Measurements from ENCODE around the gene CD79B. TPM values are rescaled to one million over a fixed set of nuclear protein-coding genes. Genes with fewer than 3 reads are reported as not detected.

The CD79B gene
- total RNA-seq, 1 donor from 2014 or later = not detected

DNA sequence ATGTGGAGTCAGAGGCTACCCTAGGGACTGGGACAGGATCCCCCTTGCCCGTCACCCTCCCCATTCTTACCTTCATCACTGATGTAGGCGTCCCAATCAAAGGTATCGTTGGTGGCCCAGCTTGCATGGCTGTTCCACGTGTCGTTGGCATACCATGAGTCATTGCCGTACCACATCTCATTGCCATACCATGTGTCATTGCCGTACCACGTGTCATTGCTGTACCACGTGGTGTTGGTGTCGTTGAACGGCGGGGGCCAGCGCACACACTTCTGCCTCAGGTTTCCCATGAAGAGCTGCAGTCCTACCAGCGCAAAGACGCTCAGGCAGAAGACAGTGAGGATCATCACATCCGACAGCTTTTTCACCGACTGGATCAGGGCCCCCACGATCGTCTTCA is 35.8 kb upstream of the CD79B start:
- Mint-ChIP-seq H3K4me3 (no peak overlapping the region), H3K27ac (no peak overlapping the region), H3K36me3 (no peaks in the 10 kb centered on the region), H3K27me3 (ENCODE audit: insufficient read depth, low read depth) (peaks cover 7% of the 10 kb centered on the region), H3K4me1 (peaks cover 3% of the 10 kb centered on the region), H3K9me3 (no peaks in the 10 kb centered on the region)
- Histone ChIP-seq H3K9me3 (ENCODE audit: low read depth) (no peaks in the 10 kb centered on the region), H3K79me2 (ENCODE audit: low read depth) (no peaks in the 10 kb centered on the region), H3K4me3 (no peak overlapping the region), H3K9ac (no peak overlapping the region), H3K4me2 (no peak overlapping the region), H3K4me1 (no peaks in the 10 kb centered on the region), H3F3A (ENCODE audit: low read depth) (no peaks in the 10 kb centered on the region), H3K27ac (no peak overlapping the region), H3K27me3 (no peaks in the 10 kb centered on the region), H4K20me1 (ENCODE audit: low read depth) (no peaks in the 10 kb centered on the region), H3K36me3 (no peaks in the 10 kb centered on the region), H2AFZ (replicated peaks) (no peak overlapping the region)
- TF ChIP-seq EZH2phosphoT487 (IDR thresholded peaks at IDR 0.05) (no peak), EZH2 (IDR thresholded peaks at IDR 0.05) (no peak)
- TF ChIP-seq, protein P1, sequence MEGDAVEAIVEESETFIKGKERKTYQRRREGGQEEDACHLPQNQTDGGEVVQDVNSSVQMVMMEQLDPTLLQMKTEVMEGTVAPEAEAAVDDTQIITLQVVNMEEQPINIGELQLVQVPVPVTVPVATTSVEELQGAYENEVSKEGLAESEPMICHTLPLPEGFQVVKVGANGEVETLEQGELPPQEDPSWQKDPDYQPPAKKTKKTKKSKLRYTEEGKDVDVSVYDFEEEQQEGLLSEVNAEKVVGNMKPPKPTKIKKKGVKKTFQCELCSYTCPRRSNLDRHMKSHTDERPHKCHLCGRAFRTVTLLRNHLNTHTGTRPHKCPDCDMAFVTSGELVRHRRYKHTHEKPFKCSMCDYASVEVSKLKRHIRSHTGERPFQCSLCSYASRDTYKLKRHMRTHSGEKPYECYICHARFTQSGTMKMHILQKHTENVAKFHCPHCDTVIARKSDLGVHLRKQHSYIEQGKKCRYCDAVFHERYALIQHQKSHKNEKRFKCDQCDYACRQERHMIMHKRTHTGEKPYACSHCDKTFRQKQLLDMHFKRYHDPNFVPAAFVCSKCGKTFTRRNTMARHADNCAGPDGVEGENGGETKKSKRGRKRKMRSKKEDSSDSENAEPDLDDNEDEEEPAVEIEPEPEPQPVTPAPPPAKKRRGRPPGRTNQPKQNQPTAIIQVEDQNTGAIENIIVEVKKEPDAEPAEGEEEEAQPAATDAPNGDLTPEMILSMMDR (IDR thresholded peaks at IDR 0.05) = no peak
- no peak for DNase-seq (ENCODE audit: low spot score)

DNA sequence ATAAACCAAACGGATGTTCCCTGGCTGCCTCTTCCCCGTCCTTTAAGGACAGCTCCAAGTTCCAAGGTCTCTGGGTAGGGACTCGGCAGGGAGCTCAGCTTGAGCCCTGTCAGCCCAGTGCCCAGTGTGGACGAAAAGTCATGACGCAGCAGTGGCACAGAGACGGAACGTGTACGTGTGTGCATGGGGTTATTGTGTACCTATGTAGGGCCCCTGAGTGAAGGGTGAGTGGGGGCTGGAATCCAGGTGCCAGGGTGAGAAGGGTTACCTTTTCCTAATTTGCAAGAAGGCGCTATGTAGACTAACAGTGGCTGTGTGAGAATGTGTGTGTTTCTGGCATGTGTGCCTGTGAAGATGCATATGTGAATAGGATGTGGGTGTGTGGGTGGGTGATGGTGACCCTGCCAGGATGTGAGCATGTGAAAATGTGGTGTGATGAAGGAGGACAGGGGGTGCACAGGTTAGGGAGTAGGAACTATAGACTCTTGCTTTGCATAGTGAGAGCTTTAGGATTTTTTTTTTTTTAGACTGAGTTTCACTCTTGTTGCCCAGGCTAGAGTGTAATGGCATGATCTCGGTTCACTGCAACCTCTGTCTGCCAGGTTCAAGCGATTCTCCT is 34.6 kb upstream of the CD79B start:
- H3K9ac ChIP-seq = no peak overlapping the region
- H3K36me3 Mint-ChIP-seq = no peaks in the 10 kb centered on the region

DNA sequence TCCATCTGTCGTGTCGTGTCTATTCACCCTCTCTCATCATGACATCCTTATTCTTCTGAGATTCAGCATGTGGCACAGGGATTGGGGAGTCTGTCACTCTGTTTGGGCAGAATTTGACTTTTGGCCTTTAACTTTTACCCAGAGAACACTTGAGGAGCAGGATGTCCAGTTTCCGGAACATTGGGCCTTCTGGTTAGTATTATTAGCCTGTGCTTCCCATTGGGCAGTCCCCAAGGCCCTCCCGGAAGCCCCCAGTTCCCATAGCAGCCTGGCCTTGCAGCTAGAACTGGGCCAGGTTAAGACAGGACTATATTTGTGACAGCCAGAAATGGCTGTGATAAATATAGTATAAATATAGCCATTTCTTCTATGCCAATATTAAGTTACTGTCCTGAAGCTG is 31.0 kb upstream of the CD79B start:
- Mint-ChIP-seq H3K4me1 (peaks cover 12% of the 10 kb centered on the region), H3K27me3 (ENCODE audit: insufficient read depth, low read depth) (peaks cover 9% of the 10 kb centered on the region), H3K9me3 (no peaks in the 10 kb centered on the region), H3K4me3 (no peak overlapping the region), H3K27ac (peak overlapping the region; percentile 0), H3K36me3 (no peaks in the 10 kb centered on the region)
- Histone ChIP-seq H3K9ac (no peak overlapping the region), H3K27ac (no peak overlapping the region), H3F3A (ENCODE audit: low read depth) (peaks cover 17% of the 10 kb centered on the region), H2AFZ (replicated peaks) (no peak overlapping the region), H3K27me3 (no peaks in the 10 kb centered on the region), H3K4me1 (peaks cover 23% of the 10 kb centered on the region), H3K4me3 (no peak overlapping the region), H3K36me3 (no peaks in the 10 kb centered on the region), H4K20me1 (ENCODE audit: low read depth) (no peaks in the 10 kb centered on the region), H3K4me2 (no peak overlapping the region), H3K79me2 (ENCODE audit: low read depth) (no peaks in the 10 kb centered on the region), H3K9me3 (ENCODE audit: low read depth) (no peaks in the 10 kb centered on the region)
- no peak for DNase-seq (ENCODE audit: low spot score)
- TF ChIP-seq EZH2phosphoT487 (IDR thresholded peaks at IDR 0.05) (no peak), EZH2 (IDR thresholded peaks at IDR 0.05) (no peak)
- TF ChIP-seq, protein P1 (IDR thresholded peaks at IDR 0.05) = no peak

More for the DNA sequence above, 34.6 kb upstream of the CD79B start:
- H3K4me3 Mint-ChIP-seq = no peak overlapping the region
- no peak overlapping the region for H2AFZ ChIP-seq (replicated peaks)
- H3K27ac ChIP-seq = no peak overlapping the region
- H3K4me2 ChIP-seq = no peak overlapping the region
- no peaks in the 10 kb centered on the region for H4K20me1 ChIP-seq (ENCODE audit: low read depth)
- H3K27me3 ChIP-seq = no peaks in the 10 kb centered on the region
- H3K4me3 ChIP-seq = no peak overlapping the region
- H3K4me1 Mint-ChIP-seq = peaks cover 7% of the 10 kb centered on the region
- peaks cover 7% of the 10 kb centered on the region for H3K4me1 ChIP-seq
- H3K36me3 ChIP-seq = no peaks in the 10 kb centered on the region
- peaks cover 4% of the 10 kb centered on the region for H3F3A ChIP-seq (ENCODE audit: low read depth)
- DNase-seq (ENCODE audit: low spot score) = no peak
- TF ChIP-seq EZH2 (IDR thresholded peaks at IDR 0.05) = no peak
- TF ChIP-seq, protein P1 (IDR thresholded peaks at IDR 0.05) = no peak
- TF ChIP-seq EZH2phosphoT487 (IDR thresholded peaks at IDR 0.05) = no peak
- H3K27me3 Mint-ChIP-seq (ENCODE audit: insufficient read depth, low read depth) = peaks cover 9% of the 10 kb centered on the region
- no peaks in the 10 kb centered on the region for H3K79me2 ChIP-seq (ENCODE audit: low read depth)
- no peaks in the 10 kb centered on the region for H3K9me3 Mint-ChIP-seq
- no peak overlapping the region for H3K27ac Mint-ChIP-seq
- H3K9me3 ChIP-seq (ENCODE audit: low read depth) = no peaks in the 10 kb centered on the region

Measured in neural progenitor cell (in vitro differentiated cells).